ENCODE results near the gene MSANTD2.

Gene MSANTD2

GRCh38 chr11:124748481-124749343 lies 51.5 kb downstream of the MSANTD2 start:
- no peak overlapping the region for H3K27ac ChIP-seq
- ChIA-PET CTCF (interaction anchor here (0.6 to 1.3 kb wide), 3 partner anchors 14 to 26 kb away, joined by 3 read pairs; no protein-coding TSS in a partner anchor), POLR2A (ENCODE audit: low non-redundant PET) (no interaction called here)
- TF ChIP-seq, protein P1, sequence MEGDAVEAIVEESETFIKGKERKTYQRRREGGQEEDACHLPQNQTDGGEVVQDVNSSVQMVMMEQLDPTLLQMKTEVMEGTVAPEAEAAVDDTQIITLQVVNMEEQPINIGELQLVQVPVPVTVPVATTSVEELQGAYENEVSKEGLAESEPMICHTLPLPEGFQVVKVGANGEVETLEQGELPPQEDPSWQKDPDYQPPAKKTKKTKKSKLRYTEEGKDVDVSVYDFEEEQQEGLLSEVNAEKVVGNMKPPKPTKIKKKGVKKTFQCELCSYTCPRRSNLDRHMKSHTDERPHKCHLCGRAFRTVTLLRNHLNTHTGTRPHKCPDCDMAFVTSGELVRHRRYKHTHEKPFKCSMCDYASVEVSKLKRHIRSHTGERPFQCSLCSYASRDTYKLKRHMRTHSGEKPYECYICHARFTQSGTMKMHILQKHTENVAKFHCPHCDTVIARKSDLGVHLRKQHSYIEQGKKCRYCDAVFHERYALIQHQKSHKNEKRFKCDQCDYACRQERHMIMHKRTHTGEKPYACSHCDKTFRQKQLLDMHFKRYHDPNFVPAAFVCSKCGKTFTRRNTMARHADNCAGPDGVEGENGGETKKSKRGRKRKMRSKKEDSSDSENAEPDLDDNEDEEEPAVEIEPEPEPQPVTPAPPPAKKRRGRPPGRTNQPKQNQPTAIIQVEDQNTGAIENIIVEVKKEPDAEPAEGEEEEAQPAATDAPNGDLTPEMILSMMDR (conservative IDR thresholded peaks at IDR 0.05; ENCODE audit: low read depth), result no peak
- no peak for DNase-seq (ENCODE audit: low spot score)

DNA sequence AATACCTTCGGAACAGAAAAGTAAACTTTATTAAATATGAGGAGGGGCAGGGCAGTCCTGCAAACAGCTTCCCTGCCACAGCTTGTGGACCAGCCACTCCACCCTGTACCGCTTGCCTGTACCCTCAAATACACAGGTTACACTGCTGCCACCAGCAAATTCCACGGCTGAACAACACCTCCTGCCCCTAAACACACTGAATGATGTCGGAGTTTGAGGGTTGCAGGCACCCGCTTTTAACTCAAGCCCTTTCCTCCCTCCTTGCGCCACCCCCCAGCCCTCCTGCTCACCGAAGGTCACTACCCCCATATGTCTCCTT lies 52.1 kb downstream of the MSANTD2 start:
- POLR2A ChIA-PET (ENCODE audit: low non-redundant PET), result no interaction called here

DNA sequence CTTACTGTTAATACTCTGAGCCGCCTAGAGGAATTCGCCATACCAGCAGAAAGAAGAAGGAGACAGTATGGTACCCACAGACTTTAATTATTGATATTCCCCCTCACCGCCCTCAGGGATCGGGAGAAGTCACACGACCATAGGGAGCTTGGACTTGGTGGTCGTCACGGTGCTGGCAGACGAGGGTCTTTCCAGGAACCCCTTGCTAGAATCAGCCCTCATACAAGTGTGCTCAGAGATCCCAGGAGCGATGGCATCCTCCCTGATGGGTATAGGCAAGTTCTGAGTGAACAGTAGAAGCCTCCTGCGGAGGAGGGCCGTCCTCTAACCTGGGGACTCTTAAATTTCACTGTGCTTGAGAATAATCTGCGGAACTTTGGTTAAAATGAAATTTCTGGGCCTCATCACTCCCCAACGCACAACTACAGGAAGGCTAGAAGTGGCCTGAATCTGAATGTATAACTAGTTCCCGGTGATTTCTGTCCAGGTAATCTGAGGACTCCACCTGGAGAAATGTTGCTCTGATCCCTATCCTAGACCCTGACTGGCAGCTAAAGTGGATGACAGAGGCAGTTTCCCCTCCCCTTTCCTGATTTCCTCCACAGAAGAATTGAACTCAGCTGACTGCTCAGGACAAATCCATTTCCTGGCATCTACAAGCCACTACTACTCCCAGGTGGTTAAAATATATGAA lies 52.7 kb downstream of the MSANTD2 start:
- DNase-seq (ENCODE audit: low spot score), result no peak
- ChIA-PET CTCF (interaction anchor here (0.6 to 1.6 kb wide), 5 partner anchors 10 to 89 kb away, joined by 3 to 13 read pairs (median 4); no protein-coding TSS in a partner anchor), POLR2A (ENCODE audit: low non-redundant PET) (no interaction called here)
- TF ChIP-seq, protein P1 (conservative IDR thresholded peaks at IDR 0.05; ENCODE audit: low read depth), result no peak
- peak overlapping the region; percentile 36; the same call in 1 of the 2 replicates for H3K27ac ChIP-seq

More for the DNA sequence above, 52.1 kb downstream of the MSANTD2 start:
- no peak overlapping the region for H3K27ac ChIP-seq
- TF ChIP-seq, protein P1 (conservative IDR thresholded peaks at IDR 0.05; ENCODE audit: low read depth), result no peak
- CTCF ChIA-PET, result interaction anchor here (0.6 kb wide), 1 partner anchor 24 kb away, joined by 3 read pairs; no protein-coding TSS in a partner anchor
- no peak for DNase-seq (ENCODE audit: low spot score)

DNA sequence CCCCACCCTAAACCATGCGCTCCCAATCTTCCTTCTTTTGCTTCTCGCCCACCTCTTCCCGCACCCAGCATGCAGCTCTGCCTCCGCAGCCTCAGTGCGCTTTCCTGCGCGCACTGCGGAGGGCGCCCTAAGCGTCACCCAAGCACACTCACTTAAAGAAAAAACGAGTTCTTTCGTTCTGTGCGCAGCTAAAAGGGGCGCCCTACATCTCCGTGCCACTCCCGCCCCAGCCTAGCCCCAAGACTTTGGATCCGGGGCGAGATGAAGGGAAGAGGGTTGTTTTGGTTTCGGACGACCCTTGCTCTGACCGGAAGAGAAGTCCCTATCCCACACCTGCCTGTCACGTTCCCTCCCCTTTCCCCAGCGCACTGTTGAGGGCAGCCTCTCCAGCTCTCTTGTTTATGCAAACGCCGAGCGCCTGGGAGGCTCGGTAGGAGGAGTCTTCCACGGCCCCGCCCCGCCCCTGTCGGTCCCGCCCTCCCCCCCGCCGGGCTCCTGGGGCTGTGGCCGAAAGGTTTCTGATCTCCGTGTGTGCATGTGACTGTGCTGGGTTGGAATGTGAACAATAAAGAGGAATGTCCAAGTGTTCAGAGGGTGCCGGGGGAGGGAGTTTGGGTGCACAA lies 53.5 kb downstream of the MSANTD2 start:
- ChIA-PET POLR2A (ENCODE audit: low non-redundant PET) (interaction anchor here (0.8 kb wide), 1 partner anchor 73 kb away, joined by 5 read pairs; the partner anchor contains the start of genes SIAE and SPA17), CTCF (interaction anchor here (0.5 to 1.6 kb wide), 13 partner anchors 11 to 106 kb away, joined by 3 to 13 read pairs (median 4); no protein-coding TSS in a partner anchor)
- TF ChIP-seq, protein P1 (conservative IDR thresholded peaks at IDR 0.05; ENCODE audit: low read depth), result peak; percentile 73
- H3K27ac ChIP-seq, result peak overlapping the region; percentile 36
- peak; percentile 94 for DNase-seq (ENCODE audit: low spot score)

DNA sequence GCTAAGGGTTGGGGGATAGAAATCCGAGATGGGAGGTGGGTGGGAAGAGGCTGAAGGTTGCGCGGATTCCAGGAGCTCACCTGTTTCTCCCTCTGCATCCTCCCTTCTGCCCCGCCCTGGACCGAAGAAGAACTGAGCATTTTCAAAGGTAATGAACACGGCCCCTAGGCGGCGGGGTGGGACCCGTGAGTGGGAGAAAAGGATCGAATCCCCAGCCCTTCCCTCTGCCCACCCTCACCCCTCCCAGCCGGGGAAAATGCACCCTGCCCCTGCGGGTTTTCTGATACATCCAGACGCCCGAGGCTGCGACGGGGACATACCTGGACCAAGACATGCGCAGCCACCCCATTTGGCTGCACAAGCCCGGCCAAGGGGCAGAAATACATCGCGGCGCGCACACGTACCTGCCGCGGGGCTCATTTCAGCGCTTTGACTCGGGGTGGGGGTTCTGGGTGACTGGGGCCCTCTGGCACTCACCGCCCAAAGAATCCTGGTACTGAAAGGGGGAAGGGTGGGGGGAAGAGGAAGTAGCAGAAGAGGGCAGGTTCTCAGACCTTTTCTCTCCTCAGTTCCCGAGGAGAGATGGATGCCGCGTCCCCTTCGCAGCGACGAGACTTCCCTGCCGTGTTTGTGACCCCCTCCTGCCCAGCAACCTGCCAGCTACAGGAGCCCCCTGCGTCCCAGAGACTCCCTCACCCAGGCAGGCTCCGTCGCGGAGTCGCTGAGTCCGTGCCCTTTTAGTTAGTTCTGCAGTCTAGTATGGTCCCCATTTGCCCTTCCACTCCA lies 54.2 kb downstream of the MSANTD2 start:
- DNase-seq (ENCODE audit: low spot score), result peak; percentile 47
- ChIA-PET POLR2A (ENCODE audit: low non-redundant PET) (interaction anchor here (0.8 kb wide), 1 partner anchor 73 kb away, joined by 5 read pairs; the partner anchor contains the start of genes SIAE and SPA17), CTCF (interaction anchor here (0.6 to 1.6 kb wide), 11 partner anchors 12 to 106 kb away, joined by 3 to 13 read pairs (median 4); no protein-coding TSS in a partner anchor)
- peak overlapping the region; percentile 36 for H3K27ac ChIP-seq
- TF ChIP-seq, protein P1 (conservative IDR thresholded peaks at IDR 0.05; ENCODE audit: low read depth), result no peak

Measured in RWPE1 (cell line).